ENCODE results near the gene ALDH1L1.
"Not testable (repeated sequence)": the region's sequence is repeated elsewhere in the genome, so short reads cannot be mapped to it uniquely, and the experiment has no call there.

ALDH1L1 gene

GRCh38 chr3:126104028-126104635, 76.3 kb downstream of the ALDH1L1 start:
- DNase-seq, result no peak

- no peak for DNase-seq
Observed at GRCh38 chr3:126103121-126104027, 77.0 kb downstream of the ALDH1L1 start.

- peak; percentile 27 for DNase-seq
Observed at GRCh38 chr3:126102530-126102951, 77.8 kb downstream of the ALDH1L1 start.

- no peak for DNase-seq
Observed at GRCh38 chr3:126102011-126102410, 78.4 kb downstream of the ALDH1L1 start.

GRCh38 chr3:126101521-126101982, 78.8 kb downstream of the ALDH1L1 start:
- DNase-seq, result no peak

- peak; percentile 36 for DNase-seq
Observed at GRCh38 chr3:126100634-126101301, 79.6 kb downstream of the ALDH1L1 start.

GRCh38 chr3:126100269-126100633, 80.1 kb downstream of the ALDH1L1 start:
- no peak for DNase-seq

GRCh38 chr3:126098391-126098858, 82.0 kb downstream of the ALDH1L1 start:
- DNase-seq, result no peak

GRCh38 chr3:126097801-126098200, 82.6 kb downstream of the ALDH1L1 start:
- DNase-seq, result no peak

GRCh38 chr3:126096274-126096673, 84.1 kb downstream of the ALDH1L1 start:
- DNase-seq, result not testable (repeated sequence)

- DNase-seq, result not testable (repeated sequence)
Observed at GRCh38 chr3:126092128-126092527, 88.3 kb downstream of the ALDH1L1 start.

- no peak for DNase-seq
Observed at GRCh38 chr3:126087552-126088175, 92.7 kb downstream of the ALDH1L1 start.

- DNase-seq, result no peak
Observed at GRCh38 chr3:126085841-126086240, 94.5 kb downstream of the ALDH1L1 start.

GRCh38 chr3:126085276-126085675, 95.1 kb downstream of the ALDH1L1 start:
- DNase-seq, result no peak

- DNase-seq, result no peak
Observed at GRCh38 chr3:126084768-126085180, 95.6 kb downstream of the ALDH1L1 start.

GRCh38 chr3:126083913-126084767, 96.2 kb downstream of the ALDH1L1 start, which contains the start of gene SLC41A3:
TSS of gene SLC41A3 (minus strand) at chr3:126084124. CDS start at chr3:126068219, 15,905 bp downstream.
- DNase-seq, result peak; percentile 83

- DNase-seq, result peak; percentile 39
Observed at GRCh38 chr3:126083511-126083912, 96.9 kb downstream of the ALDH1L1 start.

GRCh38 chr3:126083138-126083445, 97.3 kb downstream of the ALDH1L1 start:
- no peak for DNase-seq

GRCh38 chr3:126082362-126083137, 97.8 kb downstream of the ALDH1L1 start:
- DNase-seq, result no peak

- peak; percentile 18 for DNase-seq
Observed at GRCh38 chr3:126081618-126082361, 98.6 kb downstream of the ALDH1L1 start.
